HG02981 (cell line): ENCODE data around the gene KIAA1671.

Experiments
- ATAC-seq: cut with Tn5 transposase; IDR thresholded peaks from one replicate; pipeline ENCODE4 v1.9.1; 2021; ENCODE audit warnings: mild to moderate bottlenecking, moderate library complexity; ENCODE audit not compliant: unreplicated experiment

KIAA1671 gene

GRCh38 chr22:25109878-25110595 lies 157.5 kb downstream of the KIAA1671 start:
- ATAC-seq, result no peak

GRCh38 chr22:25110596-25110845 lies 158.0 kb downstream of the KIAA1671 start:
- ATAC-seq, result no peak

GRCh38 chr22:25110846-25111578 lies 158.5 kb downstream of the KIAA1671 start:
- no peak for ATAC-seq

- no peak for ATAC-seq
Observed at GRCh38 chr22:25111579-25112517, 159.3 kb downstream of the KIAA1671 start.

- ATAC-seq, result no peak
Observed at GRCh38 chr22:25112538-25113253, 160.2 kb downstream of the KIAA1671 start.

DNA sequence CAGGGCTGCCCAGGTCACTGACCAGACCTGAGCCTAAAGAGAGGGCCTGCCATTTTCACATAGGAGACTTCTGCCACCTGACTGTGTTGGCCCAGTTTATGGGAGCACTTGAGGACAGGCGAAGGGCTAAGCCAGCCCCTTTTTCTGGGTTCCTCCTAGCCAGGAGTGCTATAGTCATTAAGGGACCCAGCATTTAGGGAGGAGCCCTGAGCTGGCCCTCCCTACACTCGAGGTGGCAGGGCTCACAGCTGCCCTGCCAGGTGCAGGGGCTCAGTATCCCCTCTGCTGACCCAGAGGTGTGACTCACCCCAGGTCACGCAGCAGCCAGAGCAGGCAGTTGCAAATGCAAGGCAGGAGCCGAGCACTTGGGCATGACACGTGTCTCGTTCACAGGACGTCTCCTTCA lies 160.8 kb downstream of the KIAA1671 start:
- no peak for ATAC-seq

DNA sequence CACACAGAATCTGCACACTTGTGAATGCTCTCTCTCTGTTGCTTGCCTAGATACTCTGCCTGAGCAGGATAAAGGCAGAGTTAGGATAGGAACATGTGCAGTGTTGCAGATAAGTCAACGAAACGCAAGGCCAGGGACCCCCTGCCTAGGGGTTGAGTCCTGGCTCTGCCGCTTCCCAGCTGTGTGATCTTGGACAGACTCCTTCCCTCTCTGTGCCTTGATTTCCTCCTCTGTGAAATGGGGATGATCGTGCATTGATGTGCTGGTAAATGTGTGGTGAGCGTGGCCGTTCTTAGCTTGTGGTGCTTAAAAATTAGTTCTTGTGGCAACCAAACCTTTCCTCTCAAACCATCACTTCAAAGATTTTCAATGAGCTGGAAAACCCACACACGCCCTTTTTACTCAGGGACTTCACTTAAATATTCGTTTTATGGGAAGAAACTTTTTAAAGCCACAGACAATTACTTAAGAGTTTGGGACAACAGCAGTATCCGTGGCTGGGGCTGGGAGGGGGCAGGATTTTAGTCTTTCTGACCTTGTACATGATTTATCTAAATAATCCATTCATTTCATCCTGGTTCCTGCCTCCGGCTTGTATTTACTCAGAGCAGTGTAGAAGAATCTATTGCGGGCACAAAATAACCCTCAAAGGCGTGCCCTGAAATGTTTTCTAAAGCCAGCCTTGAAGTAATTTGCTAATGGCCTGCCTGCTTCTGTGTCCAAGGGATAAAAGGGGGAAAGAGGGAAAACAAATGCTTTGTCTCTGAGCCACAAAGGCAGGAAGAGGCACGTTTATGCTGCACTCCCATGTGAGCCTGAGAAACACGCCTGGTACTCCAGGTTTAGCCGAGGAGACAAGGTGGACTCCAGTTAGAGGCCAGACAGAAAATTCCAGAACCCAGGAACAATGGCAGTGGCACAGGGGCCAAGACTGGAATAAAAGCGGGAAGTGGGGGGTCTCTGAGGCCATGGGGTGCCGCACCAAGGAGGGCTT lies 162.2 kb downstream of the KIAA1671 start:
- no peak for ATAC-seq

- ATAC-seq, result no peak
Observed at GRCh38 chr22:25119609-25120008, 167.1 kb downstream of the KIAA1671 start.

- ATAC-seq, result no peak
Observed at GRCh38 chr22:25120093-25120561, 167.6 kb downstream of the KIAA1671 start.

DNA sequence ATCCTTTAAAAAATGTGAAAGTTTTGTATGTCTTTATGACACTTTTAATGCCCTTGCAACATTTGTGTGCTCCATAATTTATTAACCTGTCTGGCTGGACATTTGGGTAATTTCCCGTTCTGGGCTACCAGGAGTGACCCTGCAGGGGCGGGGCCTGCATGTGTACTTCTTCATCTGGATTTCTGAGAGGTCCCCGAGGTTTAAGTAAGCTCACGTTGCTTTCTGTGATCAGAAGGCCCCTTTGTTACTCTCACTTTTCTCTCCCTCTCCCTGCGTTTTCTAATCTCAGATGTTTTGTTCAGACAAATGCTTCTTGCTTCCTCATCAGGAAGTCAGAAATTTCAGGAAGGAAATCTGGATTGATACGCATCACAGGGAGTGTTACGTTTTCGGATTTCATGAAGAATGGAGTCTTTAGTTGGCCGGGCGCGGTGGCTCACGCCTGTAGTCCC lies 168.3 kb downstream of the KIAA1671 start:
- ATAC-seq, result no peak

- no peak for ATAC-seq
Observed at GRCh38 chr22:25122136-25122764, 169.7 kb downstream of the KIAA1671 start.

DNA sequence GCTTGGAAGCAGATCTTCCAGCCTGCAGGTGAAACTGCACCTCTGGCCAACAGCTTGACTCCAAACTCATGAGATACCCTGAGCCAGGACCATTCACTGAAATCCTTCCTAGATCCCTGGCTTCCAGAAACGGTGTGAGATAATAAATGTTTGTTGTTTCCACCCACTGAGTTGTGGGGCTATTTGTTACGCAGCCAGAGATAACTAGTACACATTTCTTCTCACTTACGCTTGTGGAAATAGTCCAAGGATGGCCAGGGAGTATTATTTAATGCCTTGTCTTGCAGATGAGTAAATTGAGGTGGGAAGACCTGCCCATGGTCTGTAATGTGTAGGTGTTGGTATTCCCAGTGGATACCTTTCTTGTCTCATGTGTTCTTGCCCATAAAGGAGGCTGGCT lies 171.2 kb downstream of the KIAA1671 start:
- no peak for ATAC-seq

DNA sequence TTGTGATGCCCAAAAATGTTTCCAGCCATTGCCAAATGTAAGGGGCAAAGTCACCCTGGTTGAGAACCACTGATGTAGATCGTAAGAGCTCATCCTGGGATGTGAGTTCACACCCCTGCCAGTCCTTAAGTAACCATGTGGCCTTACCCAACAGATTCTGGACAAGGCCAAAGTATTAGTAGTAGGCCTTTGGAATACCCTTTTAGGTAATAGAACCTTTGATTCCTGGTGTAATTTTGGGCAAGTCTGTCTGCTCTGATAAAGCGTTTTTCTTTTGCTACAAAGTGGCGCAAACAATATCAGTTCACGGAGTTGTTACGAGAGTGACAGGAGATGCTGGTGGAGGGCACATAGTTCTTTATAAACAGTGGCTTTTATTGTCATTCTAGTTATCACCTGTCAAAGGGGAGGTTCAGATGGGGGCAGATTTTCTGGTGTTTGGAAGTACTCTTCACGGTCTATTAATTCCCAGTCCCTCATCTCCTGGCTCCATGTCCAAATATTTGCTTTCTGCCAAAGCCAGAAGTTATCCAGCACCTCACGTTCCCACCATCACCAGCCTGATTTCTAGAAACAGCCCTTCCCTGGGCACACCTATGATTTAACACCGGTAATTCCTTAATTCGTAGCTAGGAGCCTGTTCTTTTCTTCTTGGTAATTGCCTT lies 173.3 kb downstream of the KIAA1671 start:
- ATAC-seq, result no peak

DNA sequence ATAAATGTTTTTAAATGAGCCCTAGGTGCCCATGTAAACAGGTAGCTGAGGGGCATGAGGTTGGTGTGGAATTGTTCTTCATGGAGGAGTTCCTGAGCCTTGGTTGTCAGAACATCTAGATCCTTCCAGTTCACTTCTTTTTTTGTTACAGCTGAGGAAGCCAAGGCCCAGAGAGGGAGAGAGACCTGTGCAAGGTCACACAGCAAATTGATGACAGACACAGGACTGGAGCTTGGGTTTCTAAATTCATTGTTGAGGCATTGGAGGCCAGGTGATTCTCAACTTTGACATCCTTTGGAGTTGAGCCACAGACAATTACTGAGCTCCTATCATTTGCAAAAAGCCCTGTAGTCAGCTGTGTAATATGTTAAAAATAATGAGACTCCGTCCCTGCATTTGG lies 174.0 kb downstream of the KIAA1671 start:
- ATAC-seq, result no peak

DNA sequence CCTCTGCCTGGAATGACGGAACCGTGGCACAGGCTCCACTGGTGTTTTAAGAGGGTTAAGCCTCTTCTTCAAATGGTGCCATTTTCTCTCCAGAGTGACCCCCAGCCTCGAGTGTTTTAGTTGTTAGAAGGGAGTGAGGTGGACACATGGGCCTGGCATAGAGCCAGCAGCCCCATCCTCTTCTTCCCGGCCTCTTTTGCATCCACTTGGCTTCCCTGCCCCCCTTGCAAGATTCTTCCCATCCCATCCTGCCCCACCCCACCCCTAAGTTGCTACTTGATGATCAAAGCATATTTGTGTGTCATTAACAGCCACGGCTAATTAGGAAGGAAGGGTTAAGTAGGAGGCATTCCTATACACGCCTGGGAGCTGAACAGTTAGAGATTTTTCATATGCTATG lies 174.8 kb downstream of the KIAA1671 start:
- ATAC-seq, result no peak

GRCh38 chr22:25130462-25130861 lies 177.9 kb downstream of the KIAA1671 start:
- no peak for ATAC-seq

- no peak for ATAC-seq
Observed at GRCh38 chr22:25131198-25131887, 178.8 kb downstream of the KIAA1671 start.

DNA sequence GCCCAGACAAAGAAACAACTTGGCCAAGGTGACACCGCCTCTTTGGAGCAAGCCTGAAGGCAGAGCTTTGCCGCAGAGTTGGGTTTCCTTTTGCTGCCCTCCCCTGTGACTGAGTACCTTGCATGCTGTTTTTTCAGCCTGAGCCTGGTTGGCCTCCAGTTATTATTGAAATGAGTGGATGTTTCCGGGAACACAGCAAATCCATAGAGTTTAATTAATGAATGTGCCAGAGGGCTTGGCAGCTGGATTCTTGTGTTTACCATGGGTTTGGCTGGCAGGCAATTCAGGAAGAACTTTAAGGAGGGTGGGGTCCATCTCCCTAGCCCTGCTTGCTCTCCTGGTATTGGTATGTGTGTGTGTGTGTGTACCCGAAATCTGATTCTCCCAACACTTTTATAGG lies 181.5 kb downstream of the KIAA1671 start:
- no peak for ATAC-seq
